Measurements from ENCODE around the gene UNCX.
"Not testable (repeated sequence)": the region's sequence is repeated elsewhere in the genome, so short reads cannot be mapped to it uniquely, and the experiment has no call there.

The UNCX gene

DNA sequence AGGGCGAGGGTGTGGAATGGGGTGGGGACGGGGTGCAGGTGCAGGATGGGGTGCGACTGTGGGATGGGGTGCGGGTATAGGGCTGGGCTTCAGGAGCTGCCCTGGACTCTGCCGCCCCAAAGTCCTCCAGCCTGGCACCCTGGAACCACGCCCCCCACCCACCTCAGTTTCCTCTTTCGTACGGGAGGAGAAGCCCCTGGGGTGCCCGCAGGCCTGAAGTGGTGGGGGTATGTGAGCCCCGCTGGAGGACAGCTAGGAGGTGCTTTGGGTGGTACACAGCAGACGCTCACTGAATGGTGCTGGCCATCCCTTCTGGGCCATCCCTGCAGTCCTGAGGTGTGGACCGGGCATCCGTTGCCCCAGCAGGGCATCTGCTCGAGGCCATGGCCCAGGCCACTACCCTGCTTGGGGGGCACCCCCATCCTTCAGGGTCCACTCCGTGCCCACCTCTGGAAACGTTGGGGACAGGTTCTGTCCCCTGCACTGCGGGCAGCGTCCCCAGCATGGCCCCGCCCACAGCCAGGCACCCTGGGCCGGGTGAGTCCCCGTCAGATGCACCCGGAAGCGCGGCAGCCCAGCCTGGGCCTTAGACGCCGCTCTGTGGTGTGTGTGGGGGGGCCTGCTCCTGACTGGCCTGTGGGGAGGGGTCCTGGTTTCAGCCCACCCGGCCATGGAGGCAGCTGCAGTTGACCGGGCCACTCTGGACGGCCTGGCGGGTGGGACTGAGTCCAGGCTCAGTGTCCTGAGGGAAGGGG is 41.6 kb downstream of the UNCX start:
- DNase-seq (ENCODE audit: low read depth in 2 of 2, low spot score in 1 of 2): no peak

DNA sequence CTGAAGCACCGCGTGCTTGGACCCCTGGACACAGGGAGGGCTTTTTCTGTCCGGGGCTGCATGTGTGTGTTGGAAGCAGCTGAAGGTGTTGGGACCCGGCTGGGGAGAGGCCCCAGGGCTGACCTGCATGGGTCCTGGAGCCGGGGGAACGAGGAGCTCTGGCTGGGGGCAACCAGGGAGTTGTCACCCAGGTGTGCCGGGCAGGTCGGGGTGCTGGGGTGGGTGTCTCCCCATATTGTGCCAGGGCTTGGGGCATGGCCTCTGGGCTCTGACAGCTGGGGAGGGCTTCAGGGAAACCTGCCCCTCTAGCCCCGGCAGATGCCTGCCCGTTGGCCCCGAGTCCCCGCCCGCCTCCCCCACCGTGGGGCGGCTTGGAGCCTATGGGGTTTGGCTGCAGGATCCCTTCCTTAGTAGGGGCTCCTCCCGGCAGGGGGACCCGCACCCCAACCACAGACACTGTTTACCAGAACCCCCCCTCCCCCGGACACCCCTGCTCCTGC is 42.3 kb downstream of the UNCX start:
- no peak for DNase-seq (ENCODE audit: low read depth in 2 of 2, low spot score in 1 of 2)

- no peak for DNase-seq (ENCODE audit: low read depth in 2 of 2, low spot score in 1 of 2)
Observed at GRCh38 chr7:1275451-1276381, 43.0 kb downstream of the UNCX start.

DNA sequence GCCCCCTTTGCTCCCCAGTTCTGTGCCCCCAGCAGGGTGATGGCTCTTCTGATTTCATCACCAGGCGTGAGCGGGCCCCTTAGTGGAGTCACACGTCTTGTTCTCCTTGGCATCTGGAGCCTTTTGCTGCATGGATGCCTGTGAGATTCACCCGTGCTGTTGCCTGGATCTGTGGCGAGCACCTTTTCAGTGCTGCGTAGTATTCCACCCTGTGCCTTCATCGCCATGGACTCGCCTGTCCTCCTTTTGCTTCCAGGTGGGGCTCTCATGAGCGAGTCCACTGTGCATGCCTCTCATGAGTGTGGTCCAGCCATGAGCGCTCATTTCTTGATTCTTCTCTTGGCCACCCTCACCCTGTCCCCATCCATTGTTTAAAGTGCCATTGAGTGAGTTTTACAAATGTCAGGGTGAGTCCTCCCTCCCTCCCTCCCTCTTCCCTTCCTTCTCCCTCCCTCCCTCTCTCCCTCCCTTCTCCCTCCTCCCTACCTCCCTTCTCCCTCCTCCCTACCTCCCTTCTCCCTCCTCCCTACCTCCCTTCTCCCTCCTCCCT is 44.0 kb downstream of the UNCX start:
- no peak for DNase-seq (ENCODE audit: low read depth in 2 of 2, low spot score in 1 of 2)

DNA sequence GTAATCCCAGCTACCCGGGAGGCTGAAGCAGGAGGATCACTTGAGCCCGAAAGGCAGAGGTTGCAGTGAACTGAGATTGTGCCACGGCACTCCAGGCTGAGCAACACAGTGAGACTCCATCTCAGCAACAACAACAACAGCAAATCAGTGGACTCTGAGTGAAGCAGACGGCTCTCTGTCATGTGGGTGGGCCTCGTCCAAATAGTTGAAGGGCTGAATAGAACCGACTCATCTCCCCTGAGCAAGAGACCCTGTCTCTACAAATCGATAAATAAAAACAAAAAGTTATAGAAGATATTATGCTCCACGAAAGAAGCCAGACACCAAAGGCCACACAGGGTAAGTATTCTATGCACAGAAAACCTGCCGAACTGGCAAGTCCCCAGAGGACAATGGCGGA is 45.9 kb downstream of the UNCX start:
- no peak for DNase-seq (ENCODE audit: low read depth in 2 of 2, low spot score in 1 of 2)

GRCh38 chr7:1279041-1279440 is 46.4 kb downstream of the UNCX start:
- DNase-seq (ENCODE audit: low read depth in 2 of 2, low spot score in 1 of 2): no peak

DNA sequence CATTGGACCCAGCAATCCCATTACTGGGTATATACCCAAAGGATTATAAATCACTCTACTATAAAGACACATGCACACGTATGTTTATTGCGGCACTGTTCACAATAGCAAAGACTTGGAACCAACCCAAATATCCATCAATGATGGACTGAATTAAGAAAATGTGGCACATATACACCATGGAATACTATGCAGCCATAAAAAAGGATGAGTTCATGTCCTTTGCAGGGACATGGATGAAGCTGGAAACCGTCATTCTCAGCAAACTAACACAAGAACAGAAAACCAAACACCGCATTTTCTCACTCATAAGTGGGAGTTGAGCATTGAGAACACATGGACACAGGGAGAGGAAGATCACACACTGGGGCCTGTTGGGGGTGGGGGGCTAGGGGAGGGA is 47.2 kb downstream of the UNCX start:
- DNase-seq (ENCODE audit: low read depth in 2 of 2, low spot score in 1 of 2): not testable (repeated sequence)

DNA sequence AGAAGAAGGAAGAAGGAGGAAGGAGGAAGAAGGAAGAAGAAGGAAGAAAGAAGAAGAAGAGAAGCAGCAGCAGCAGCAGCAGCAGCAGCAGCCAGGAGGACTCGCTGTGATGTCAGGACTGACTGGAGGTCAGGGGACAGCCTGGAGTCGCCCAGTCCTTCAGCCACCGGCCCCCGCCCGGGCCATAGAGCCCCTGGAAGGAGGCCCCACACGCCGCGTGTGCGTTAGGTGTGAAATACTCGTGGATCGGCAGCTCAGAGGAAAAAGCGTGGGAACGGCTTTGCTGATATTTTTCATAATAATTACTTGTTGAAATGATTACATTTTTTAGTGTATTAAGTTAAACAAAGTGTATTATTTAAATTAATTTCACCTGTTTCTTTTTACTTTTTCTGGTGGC is 48.4 kb downstream of the UNCX start:
- no peak for DNase-seq (ENCODE audit: low read depth in 2 of 2, low spot score in 1 of 2)

- DNase-seq (ENCODE audit: low read depth in 2 of 2, low spot score in 1 of 2): no peak
Observed at GRCh38 chr7:1282679-1283078, 50.0 kb downstream of the UNCX start.

DNA sequence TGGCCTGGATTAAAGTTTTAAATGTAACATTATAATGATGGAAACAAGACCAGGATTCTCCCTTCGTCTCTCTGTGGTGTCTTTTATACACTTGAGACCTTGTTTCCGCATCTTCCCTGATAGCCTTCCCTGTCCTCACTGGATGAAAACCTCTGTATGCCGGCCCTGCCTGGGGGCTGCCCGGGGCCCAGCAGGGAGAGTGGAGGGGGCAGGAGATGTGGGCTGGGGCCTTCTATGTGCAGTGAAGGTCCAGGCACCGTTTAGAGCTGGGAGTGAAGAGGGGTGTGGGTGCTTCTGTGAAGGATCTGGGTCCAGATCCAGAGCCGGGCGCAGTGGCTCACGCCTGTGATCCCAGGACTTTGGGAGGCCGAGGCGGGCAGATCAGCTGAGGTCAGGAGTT is 50.7 kb downstream of the UNCX start:
- DNase-seq (ENCODE audit: low read depth in 2 of 2, low spot score in 1 of 2): no peak

- DNase-seq (ENCODE audit: low read depth in 2 of 2, low spot score in 1 of 2): no peak
Observed at GRCh38 chr7:1283941-1284742, 51.5 kb downstream of the UNCX start.

DNA sequence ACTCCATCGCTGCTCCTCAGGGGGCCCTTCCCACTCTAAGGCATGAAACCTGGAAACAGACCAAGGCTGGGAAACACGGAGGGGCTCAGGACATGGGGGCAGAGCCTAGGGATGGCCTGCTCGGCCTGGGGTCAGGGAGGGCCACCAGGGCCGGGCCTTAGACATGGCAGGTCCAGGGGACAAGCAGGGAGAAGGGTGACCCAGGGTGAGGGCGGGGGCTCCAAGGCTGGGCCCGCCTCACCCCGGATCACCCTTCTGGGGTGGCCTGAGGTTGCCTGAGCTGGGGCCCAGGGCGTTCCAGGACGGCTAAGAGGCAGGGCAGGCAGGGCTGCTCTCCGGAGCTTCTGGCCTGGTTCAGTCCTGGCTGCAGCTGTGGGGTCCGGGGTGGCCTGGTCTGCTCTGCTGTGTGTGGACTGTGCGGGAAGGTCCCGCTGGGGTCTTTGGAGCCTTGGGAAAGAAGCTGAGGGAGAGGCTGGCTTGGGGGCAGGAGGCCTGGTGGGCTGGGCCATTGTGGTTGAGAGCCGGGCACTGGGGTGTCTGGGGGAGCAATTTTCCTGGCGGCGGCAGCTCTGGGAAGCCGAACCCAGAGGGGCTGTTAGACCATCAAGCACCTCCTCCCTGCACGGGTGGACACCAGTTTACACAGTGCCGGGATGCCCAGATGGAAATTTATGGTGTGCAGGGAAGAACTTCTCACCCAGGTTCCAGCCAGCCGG is 52.2 kb downstream of the UNCX start:
- DNase-seq (ENCODE audit: low read depth in 2 of 2, low spot score in 1 of 2): no peak

- DNase-seq (ENCODE audit: low read depth in 2 of 2, low spot score in 1 of 2): no peak
Observed at GRCh38 chr7:1285556-1286301, 53.1 kb downstream of the UNCX start.

All from stimulated activated CD8-positive, alpha-beta memory T cell treated with anti-CD3 and anti-CD28 coated beads, Interleukin-4, amount 100 ng/mL, for 4 hours (primary cell).